GM18907 (cell line): Measurements from ENCODE around the gene C10orf95.

Experiments used
- ATAC-seq: cut with Tn5 transposase; IDR thresholded peaks from one replicate; pipeline ENCODE4 v1.9.1; 2021; ENCODE audit warnings: mild to moderate bottlenecking, moderate library complexity; ENCODE audit not compliant: unreplicated experiment

C10orf95 gene

GRCh38 chr10:102419269-102420180, 31.8 kb downstream of the C10orf95 start:
- ATAC-seq, result no peak

GRCh38 chr10:102418622-102419268, 32.6 kb downstream of the C10orf95 start, which contains the start of gene PSD:
TSS of gene PSD (minus strand) at chr10:102418785. CDS start at chr10:102417038, 1,747 bp downstream.
- no peak for ATAC-seq

- ATAC-seq, result no peak
Observed at GRCh38 chr10:102416695-102417094, 34.6 kb downstream of the C10orf95 start.

- ATAC-seq, result no peak
Observed at GRCh38 chr10:102416283-102416682, 35.1 kb downstream of the C10orf95 start.

GRCh38 chr10:102414749-102415148, 36.6 kb downstream of the C10orf95 start:
- ATAC-seq, result no peak

- ATAC-seq, result no peak
Observed at GRCh38 chr10:102413806-102414561, 37.4 kb downstream of the C10orf95 start.

- no peak for ATAC-seq
Observed at GRCh38 chr10:102413053-102413705, 38.2 kb downstream of the C10orf95 start.

- ATAC-seq, result no peak
Observed at GRCh38 chr10:102412293-102412692, 39.0 kb downstream of the C10orf95 start.

GRCh38 chr10:102411341-102412255, 39.7 kb downstream of the C10orf95 start:
- no peak for ATAC-seq

GRCh38 chr10:102410429-102411073, 40.8 kb downstream of the C10orf95 start:
- ATAC-seq, result no peak

- ATAC-seq, result no peak
Observed at GRCh38 chr10:102409604-102410428, 41.5 kb downstream of the C10orf95 start.

GRCh38 chr10:102408728-102409603, 42.4 kb downstream of the C10orf95 start:
- ATAC-seq, result no peak

- no peak for ATAC-seq
Observed at GRCh38 chr10:102408131-102408727, 43.1 kb downstream of the C10orf95 start.

GRCh38 chr10:102407425-102408130, 43.8 kb downstream of the C10orf95 start:
- no peak for ATAC-seq

- no peak for ATAC-seq
Observed at GRCh38 chr10:102406815-102407214, 44.5 kb downstream of the C10orf95 start.

- ATAC-seq, result no peak
Observed at GRCh38 chr10:102405632-102406031, 45.7 kb downstream of the C10orf95 start.
